ENCODE measurements around the gene GPAM. TPM values are rescaled to one million over a fixed set of nuclear protein-coding genes. Genes with fewer than 3 reads are reported as not detected.
"Not testable (repeated sequence)": the region's sequence is repeated elsewhere in the genome, so short reads cannot be mapped to it uniquely, and the experiment has no call there.

The GPAM gene
- total RNA-seq, 2 donors from 2014 or later = 6.3 to 7.5 TPM

GRCh38 chr10:112131346-112131745, 52.2 kb downstream of the GPAM start:
- no peaks in the 10 kb centered on the region for H3K9me3 Mint-ChIP-seq

GRCh38 chr10:112126901-112127300, 56.7 kb downstream of the GPAM start:
- no peaks in the 10 kb centered on the region for H3K9me3 Mint-ChIP-seq
- DNase-seq (ENCODE audit: low spot score in 2 of 2) = no peak
- no peak for ATAC-seq
- no peaks in the 10 kb centered on the region for H3K36me3 Mint-ChIP-seq
- no peak overlapping the region for H3K27ac Mint-ChIP-seq

More at GRCh38 chr10:112131346-112131745, 52.2 kb downstream of the GPAM start:
- ATAC-seq (no peak), DNase-seq (ENCODE audit: low spot score in 2 of 2) (no peak)
- Mint-ChIP-seq H3K27ac (no peak overlapping the region), H3K36me3 (no peaks in the 10 kb centered on the region)

GRCh38 chr10:112126172-112126571, 57.4 kb downstream of the GPAM start:
- DNase-seq (ENCODE audit: low spot score in 2 of 2) (no peak), ATAC-seq (no peak)
- H3K36me3 Mint-ChIP-seq = no peaks in the 10 kb centered on the region
- H3K27ac Mint-ChIP-seq = no peak overlapping the region
- no peaks in the 10 kb centered on the region for H3K9me3 Mint-ChIP-seq

- no peaks in the 10 kb centered on the region for H3K36me3 Mint-ChIP-seq
- no peaks in the 10 kb centered on the region for H3K9me3 Mint-ChIP-seq
- no peak overlapping the region for H3K27ac Mint-ChIP-seq
- DNase-seq (ENCODE audit: low spot score in 2 of 2) = no peak
- ATAC-seq = no peak
Observed at GRCh38 chr10:112124866-112125265, 58.7 kb downstream of the GPAM start.

- no peaks in the 10 kb centered on the region for H3K9me3 Mint-ChIP-seq
- H3K27ac Mint-ChIP-seq = peak overlapping the region in 1 of 2 donors; percentile 32
- DNase-seq (ENCODE audit: low spot score in 2 of 2) (no peak), ATAC-seq (no peak)
- no peaks in the 10 kb centered on the region for H3K36me3 Mint-ChIP-seq
Observed at GRCh38 chr10:112122827-112123226, 60.7 kb downstream of the GPAM start.

- ATAC-seq (no peak), DNase-seq (ENCODE audit: low spot score in 2 of 2) (no peak)
- Mint-ChIP-seq H3K9me3 (no peaks in the 10 kb centered on the region), H3K36me3 (no peaks in the 10 kb centered on the region), H3K27ac (no peak overlapping the region)
Observed at GRCh38 chr10:112120491-112120890, 63.1 kb downstream of the GPAM start.

GRCh38 chr10:112115781-112116385, 67.7 kb downstream of the GPAM start:
- Mint-ChIP-seq H3K9me3 (no peaks in the 10 kb centered on the region), H3K27ac (no peak overlapping the region)
- DNase-seq (ENCODE audit: low spot score in 2 of 2) = peak in 1 of 2 donors; percentile 61

GRCh38 chr10:112109779-112110178, 73.8 kb downstream of the GPAM start:
- not testable (repeated sequence) for ATAC-seq; DNase-seq (ENCODE audit: low spot score in 2 of 2); H3K27ac Mint-ChIP-seq; H3K9me3 Mint-ChIP-seq; H3K36me3 Mint-ChIP-seq

More at GRCh38 chr10:112115781-112116385, 67.7 kb downstream of the GPAM start:
- ATAC-seq = peak; percentile 39 to 68
- no peaks in the 10 kb centered on the region for H3K36me3 Mint-ChIP-seq

Other genes with a start within 250 kb of the GPAM start
- gene TECTB, start 99.6 kb upstream of the GPAM start, total RNA-seq = not detected
- 10 to 100 TPM; 29.4 to 49.5 TPM for gene ACSL5, start 190.4 kb upstream of the GPAM start, total RNA-seq